Bone marrow (tissue), 2 donors: ENCODE measurements around the gene TP53.
"Not testable (repeated sequence)": the region's sequence is repeated elsewhere in the genome, so short reads cannot be mapped to it uniquely, and the experiment has no call there.

Source experiments
- DNase-seq, 2 donors: peaks; one replicate each; lab custom pipeline; 2025; lab: John Stamatoyannopoulos, UW

The TP53 gene

GRCh38 chr17:7674934-7675333 lies 12.4 kb downstream of the TP53 start:
- no peak for DNase-seq

DNA sequence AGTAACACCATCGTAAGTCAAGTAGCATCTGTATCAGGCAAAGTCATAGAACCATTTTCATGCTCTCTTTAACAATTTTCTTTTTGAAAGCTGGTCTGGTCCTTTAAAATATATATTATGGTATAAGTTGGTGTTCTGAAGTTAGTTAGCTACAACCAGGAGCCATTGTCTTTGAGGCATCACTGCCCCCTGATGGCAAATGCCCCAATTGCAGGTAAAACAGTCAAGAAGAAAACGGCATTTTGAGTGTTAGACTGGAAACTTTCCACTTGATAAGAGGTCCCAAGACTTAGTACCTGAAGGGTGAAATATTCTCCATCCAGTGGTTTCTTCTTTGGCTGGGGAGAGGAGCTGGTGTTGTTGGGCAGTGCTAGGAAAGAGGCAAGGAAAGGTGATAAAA lies 14.1 kb downstream of the TP53 start:
- peak in 1 of 2 donors; percentile 2 for DNase-seq

DNA sequence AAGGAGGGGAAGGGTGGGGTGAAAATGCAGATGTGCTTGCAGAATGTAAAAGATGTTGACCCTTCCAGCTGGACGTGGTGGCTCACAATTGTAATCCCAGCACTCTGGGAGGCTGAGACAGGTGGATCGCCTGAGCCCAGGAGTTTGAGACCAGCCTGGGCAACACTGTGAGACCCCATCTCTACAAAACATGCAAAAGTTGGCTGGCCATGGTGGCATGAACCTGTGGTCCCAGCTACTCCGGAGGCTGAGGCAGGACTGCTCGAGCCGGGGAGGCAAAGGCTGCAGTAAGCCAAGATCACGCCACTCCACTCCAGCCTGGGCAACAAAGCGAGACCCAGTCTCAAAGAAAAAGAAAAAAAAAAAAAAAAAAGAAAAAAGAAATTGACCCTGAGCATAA lies 18.8 kb downstream of the TP53 start:
- no peak for DNase-seq

- no peak for DNase-seq
Measured at GRCh38 chr17:7667656-7668406, 19.5 kb downstream of the TP53 start.

- no peak for DNase-seq
Measured at GRCh38 chr17:7656958-7657609, 30.2 kb downstream of the TP53 start.

- DNase-seq, result no peak
Measured at GRCh38 chr17:7655541-7655840, 31.8 kb downstream of the TP53 start.

DNA sequence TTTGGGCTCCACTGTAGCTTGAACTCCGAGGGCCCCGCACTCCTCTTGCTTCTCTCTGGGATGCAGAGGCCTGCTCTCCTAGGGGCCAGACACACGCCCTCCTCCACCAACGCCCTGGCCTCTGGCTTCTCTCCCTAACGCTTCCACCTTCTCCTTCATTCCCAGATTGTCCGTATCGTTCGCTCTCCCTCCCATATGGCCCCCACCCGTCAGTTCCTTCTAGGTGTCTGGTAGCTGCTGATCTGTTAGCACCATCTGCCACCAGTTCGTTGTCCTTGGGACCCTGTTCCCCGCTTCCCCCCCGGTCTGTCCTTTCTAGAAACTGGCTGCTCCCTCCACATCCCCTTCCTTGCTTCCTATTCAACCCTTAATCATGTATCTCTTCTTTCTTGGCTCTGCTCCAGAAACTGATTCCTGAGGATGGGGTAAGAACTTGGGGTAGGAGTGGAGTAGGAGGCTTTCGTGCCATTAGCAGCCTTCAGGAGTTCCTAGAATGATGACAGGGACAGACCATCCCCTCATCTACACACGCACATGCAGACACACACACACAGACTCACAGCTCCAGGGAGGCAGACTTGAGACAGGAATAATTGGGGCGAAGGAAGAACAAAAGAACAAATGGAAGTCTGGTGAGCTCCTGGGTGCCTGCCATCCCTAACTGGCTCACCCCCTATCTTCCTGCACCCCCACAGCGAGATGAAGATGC lies 32.3 kb downstream of the TP53 start:
- DNase-seq, result no peak

- DNase-seq, result no peak
Measured at GRCh38 chr17:7652388-7653356, 34.6 kb downstream of the TP53 start.

GRCh38 chr17:7651665-7652387 lies 35.5 kb downstream of the TP53 start:
- DNase-seq, result no peak

- no peak for DNase-seq
Measured at GRCh38 chr17:7651097-7651664, 36.1 kb downstream of the TP53 start.

GRCh38 chr17:7650509-7651096 lies 36.7 kb downstream of the TP53 start, which contains the start of gene ATP1B2:
Gene ATP1B2 (plus strand): TSS chr17:7650926. CDS start chr17:7651519, 593 bp downstream.
- peak; percentile 13 to 26 for DNase-seq

DNA sequence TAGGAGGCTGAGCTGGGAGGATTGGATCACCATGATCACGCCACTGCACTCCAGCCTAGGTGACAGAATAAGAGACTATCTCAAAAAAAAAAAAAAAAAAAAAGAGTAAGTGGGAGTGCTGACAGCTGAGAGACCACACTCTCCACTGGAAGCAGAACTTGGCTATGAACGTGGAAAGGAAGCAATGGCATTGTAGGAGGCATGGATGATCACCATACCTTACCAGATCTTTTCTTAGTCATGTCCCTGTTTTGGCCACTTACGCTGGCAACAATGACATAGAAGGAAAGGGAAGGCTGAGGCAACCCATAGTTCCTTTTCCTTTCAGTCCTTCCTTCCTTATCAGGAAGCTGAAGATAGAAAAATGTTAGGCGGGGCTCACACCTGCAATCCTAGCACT lies 40.3 kb downstream of the TP53 start:
- DNase-seq, result no peak

DNA sequence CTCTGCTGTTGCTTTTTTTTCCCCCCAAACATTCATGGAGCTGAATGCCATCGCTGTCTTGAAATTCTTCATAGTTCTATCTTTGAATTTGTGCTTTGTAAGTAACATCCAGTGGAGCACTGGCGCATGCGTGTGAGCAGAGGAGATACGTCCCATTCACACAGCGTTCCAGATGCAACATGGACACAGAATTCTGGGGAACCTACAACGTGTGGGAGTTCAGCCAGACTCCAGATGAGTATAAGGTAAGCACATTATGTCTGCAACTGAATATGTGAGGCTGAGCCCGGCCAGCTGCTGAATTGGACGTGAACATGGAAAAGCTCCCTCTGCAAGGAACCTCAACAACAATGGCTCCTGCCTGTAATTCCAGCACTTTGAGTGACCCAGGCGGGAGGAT lies 40.8 kb downstream of the TP53 start:
- DNase-seq, result no peak

DNA sequence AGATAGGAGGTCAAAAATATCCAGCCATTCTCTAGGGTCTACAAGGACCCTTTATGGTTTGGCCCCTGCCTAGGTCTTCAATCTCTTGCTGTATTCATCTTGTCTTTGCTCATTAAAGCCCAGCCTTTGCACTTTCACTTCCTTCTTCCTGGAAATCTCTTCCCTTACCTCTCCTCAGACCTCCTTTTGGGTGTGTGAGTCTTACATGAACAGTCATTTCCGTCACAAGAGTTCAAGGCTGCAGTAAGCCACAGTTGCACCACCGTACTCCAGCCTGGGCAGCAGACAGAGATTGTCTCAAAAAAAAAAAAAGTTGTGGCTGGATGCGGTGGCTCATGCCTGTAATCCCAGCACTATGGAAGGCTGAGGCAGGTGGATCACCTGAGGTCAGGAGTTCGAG lies 42.5 kb downstream of the TP53 start:
- no peak for DNase-seq

- DNase-seq, result not testable (repeated sequence)
Measured at GRCh38 chr17:7641635-7642034, 45.7 kb downstream of the TP53 start.

DNA sequence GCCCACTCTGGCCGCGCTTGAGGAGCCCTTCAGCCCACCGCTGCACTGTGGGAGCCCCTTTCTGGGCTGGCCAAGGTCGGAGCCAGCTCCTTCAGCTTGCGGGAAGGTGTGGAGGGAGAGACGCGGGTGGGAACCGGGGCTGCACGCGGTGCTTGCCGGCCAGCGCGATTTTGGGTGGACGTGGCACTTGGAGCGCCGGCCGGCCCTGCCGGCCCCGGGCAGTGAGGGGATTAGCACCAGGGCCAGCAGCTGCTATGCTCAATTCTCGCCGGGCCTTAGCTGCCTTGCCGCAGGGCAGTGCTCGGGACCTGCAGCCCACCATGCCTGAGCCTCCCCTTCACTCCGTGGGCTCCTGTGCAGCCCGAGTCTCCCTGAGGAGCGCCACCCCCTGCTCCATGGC lies 46.5 kb downstream of the TP53 start:
- DNase-seq, result no peak

DNA sequence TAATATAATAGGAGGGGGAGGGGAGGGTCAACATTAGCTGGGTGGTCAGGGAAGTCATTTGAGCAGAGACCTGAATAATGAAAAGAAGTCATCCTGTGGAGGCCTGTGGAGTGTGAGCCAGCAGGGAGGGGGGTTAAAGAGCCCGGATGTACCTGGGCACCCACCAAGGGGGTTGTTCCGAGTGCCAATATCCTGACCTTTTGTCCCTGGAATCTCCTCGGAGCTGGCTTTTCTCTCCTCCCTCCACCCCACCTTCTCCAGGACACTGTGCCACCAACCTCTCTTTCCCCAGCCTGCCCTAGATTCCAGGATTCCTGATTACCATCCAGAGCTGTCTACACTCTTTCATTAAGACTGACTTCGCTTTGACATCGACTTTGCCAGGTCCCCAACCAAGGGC lies 51.1 kb downstream of the TP53 start:
- DNase-seq, result no peak

GRCh38 chr17:7634384-7634783 lies 52.9 kb downstream of the TP53 start:
- DNase-seq, result no peak

DNA sequence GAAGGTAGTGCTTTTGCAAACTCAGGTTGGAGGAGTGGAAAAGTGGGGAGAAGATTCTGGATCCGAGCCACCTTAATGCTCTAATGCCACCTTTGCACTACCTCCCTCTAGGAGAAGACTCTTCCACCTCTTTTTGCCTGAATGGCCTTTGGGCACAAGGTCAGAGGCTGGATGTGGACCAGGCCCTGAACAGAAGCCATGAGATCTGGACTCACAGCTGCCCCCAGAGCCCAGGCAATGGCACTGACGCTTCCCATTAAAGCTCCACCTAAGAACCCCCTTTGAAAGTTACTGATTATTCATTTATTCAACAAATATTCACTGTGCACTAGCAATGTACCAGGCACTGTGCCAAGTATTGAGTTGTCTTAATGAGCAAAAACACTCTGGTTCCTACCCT lies 54.2 kb downstream of the TP53 start:
- no peak for DNase-seq

DNA sequence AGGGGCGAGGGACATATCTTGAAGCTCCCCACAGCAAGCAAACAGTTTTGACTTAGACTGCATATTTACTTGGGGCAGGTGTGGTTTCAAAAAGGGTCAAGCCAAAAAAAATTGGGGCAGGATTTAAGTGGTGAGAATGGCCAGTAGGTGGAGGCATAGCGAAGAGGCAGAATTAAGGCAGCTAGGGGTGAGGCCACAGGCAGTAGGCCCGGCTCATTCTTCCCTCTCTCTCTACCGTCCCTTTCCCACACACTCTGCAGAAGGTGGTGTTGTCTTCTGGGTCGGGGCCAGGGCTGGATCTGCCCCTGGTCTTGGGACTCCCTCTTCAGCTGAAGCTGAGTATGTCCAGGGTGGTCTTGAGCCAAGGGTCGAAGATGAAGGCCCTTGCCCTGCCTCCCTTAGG lies 54.8 kb downstream of the TP53 start:
- DNase-seq, result peak in 1 of 2 donors; percentile 56
